Esophagus muscularis mucosa (tissue), 3 donors: ENCODE data around the gene DSC2.

Experiments used
- EP300 ChIP-seq: sonication (generic); formaldehyde crosslinking; IDR thresholded peaks from one replicate; pipeline ENCODE4 v1.6.1; 2017; ENCODE audit warnings: antibody characterized with exemption
- POLR2A ChIP-seq: fragments of 450-650 bp; IDR thresholded peaks from one replicate; pipeline ENCODE4 v1.6.1; 2017; ENCODE audit warnings: antibody characterized with exemption, moderate library complexity, mild to moderate bottlenecking, low read depth
- POLR2AphosphoS5 ChIP-seq, 2 donors: sonication (generic); formaldehyde crosslinking; IDR thresholded peaks; one replicate each; pipeline ENCODE4 v1.6.1; 2017; ENCODE audit warnings: antibody characterized with exemption in 2 of 2

DNA sequence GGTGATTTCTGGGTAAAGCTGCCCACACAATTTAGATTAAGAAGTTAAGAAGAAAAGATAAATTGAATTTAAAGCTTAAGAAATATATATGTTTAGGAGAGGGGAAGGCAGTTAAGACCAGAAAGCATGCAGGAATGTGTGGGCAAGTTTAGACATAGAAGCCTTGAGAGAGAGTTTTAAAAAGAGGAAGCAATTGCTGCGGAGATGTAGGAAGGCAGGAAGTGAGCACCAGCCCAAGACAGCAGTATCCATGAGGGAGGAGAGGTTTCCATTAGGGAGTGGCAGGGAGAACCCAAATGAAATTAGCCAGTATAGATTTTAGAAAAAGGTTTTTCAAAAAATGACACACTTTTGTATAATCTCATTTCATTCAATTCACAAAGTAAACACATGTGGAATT lies 24.3 kb downstream of the DSC2 start:
- no peak for TF ChIP-seq EP300
- TF ChIP-seq POLR2A: no peak
- TF ChIP-seq POLR2AphosphoS5 (IDR thresholded peaks at IDR 0.05): no peak
